ENCODE results near the gene EHBP1L1.

GRCh38 chr11:65622011-65622410 lies 46.2 kb downstream of the EHBP1L1 start:
- TF ChIP-seq CTCF (IDR thresholded peaks at IDR 0.05), result no peak
- no peak for TF ChIP-seq POLR2A (IDR thresholded peaks at IDR 0.05; ENCODE audit: low read depth)
- TF ChIP-seq POLR2AphosphoS5 (IDR thresholded peaks at IDR 0.05), result no peak
